NCI-H82 (cell line): Measurements from ENCODE around the gene PCGF6.
"Not testable (repeated sequence)": the region's sequence is repeated elsewhere in the genome, so short reads cannot be mapped to it uniquely, and the experiment has no call there.

ENCODE experiments used
- DNase-seq: peaks from one replicate; lab custom pipeline; 2025; lab: John Stamatoyannopoulos, UW

PCGF6 gene

GRCh38 chr10:103316087-103316486 lies 34.9 kb downstream of the PCGF6 start:
- no peak for DNase-seq

- DNase-seq = no peak
These were observed 40.7 kb downstream of the PCGF6 start for GRCh38 chr10:103310197-103310596.

DNA sequence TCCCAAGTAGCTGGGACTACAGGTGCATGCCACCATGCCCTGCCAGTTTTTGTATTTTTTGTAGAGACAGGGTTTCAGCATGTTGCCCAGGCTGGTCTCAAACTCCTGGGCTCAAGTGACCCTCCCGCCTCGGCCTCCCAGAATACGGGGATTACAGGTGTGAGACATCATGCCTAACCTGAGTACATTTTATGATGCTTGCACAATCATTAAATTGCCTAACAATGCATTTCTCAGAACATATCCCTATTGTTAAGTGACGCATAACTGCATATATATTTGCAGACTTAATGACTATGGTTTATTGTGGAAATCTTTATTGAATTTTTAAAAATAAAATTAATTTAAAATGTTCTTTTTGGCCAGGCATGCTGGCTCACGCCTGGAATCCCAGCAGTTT lies 43.3 kb downstream of the PCGF6 start:
- no peak for DNase-seq

DNA sequence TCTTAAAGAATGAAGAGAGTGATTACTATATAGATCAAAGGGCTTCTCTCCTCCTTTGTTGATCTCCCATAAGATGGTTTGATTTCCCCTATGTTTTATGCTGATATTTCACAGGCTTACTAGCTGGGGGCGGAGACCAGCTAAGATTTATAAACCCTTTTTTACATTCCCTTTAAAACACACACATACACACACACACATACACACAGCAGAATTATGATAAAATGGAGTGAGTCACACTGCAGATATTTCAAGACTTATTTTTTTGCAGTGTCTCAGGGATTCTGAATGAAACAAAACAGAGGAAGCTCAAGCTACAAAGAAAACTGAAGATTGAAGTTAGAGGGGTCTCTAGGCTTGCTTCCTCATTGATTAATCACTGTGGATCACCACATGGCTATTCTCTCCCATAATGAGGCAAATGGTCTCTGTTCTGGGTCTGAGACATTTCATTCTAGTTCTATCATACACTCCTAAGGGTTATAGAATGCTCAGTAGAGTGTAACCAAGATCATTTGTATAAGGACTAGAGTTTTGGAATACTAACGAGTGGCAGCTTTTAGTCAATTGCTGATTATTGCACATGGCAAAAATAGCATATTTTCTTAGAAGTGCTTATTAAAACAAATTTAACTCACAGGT lies 55.4 kb downstream of the PCGF6 start:
- DNase-seq = no peak

DNA sequence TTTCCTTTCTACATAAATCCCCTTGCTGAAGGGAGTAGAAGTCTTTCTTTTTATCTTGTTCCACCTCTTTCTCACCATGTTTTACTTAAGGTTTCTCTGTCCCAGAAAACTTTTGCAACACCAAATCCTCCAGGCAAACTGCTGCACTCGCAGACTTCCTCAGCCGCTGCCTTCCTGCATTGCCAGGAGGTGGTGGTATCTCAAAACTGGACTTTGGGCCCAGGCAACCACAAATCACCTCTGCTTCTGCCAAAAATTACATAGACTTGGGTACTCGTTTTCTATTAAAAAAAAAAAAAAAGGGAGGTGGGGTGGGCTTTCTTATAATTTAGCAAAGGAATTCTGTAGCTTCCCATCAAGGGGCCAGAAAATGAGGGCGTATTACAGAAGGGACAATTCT lies 59.4 kb downstream of the PCGF6 start:
- DNase-seq = no peak

- DNase-seq = no peak
These were observed 62.9 kb downstream of the PCGF6 start for GRCh38 chr10:103287992-103288391.

- DNase-seq = no peak
These were observed 66.8 kb downstream of the PCGF6 start for GRCh38 chr10:103284170-103284569.

DNA sequence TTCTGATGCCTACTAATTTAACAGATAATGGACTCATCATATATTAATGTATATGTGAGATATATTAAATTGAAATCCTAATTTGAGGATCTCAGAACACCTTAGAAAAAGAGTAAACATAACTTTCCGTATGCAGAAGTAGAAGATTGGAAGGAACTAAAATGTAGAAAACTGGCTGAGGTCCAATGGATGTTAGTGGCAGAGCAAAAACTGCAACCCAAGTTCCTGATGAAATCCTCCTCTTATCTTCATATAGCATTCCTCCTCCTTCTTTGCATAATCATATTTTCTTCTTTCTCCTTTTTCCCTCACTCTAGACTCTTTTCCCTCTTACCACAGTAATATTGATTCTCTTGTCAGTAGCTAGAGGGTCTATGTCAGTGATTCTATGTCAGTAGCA lies 68.0 kb downstream of the PCGF6 start:
- DNase-seq = no peak

- peak; percentile 98 for DNase-seq
These were observed 69.2 kb downstream of the PCGF6 start for GRCh38 chr10:103281753-103282152.

- peak; percentile 53 for DNase-seq
These were observed 70.4 kb downstream of the PCGF6 start for GRCh38 chr10:103280506-103280905.

- peak; percentile 26 for DNase-seq
These were observed 70.9 kb downstream of the PCGF6 start for GRCh38 chr10:103280031-103280430.

DNA sequence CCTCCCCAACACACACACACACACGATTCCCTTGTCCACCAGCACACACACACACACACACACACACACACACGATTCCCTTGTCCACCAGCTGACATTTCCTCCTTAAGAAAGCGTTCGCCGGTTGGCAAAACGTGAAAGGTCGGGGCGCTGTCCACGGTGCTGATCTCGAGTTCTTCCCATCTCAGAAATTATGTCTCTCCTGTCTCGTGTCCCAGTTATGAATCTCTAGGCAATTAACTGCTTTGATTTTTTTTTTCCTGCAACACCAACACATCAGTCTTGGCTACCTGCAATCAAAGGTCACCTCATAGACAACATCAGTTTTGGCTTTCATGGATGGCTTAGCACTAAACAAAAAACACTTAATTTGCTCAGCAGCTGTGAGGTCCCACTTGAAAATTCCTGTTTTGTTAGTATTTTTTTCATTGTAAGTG lies 72.1 kb downstream of the PCGF6 start:
- DNase-seq = peak; percentile 47

- no peak for DNase-seq
These were observed 72.5 kb downstream of the PCGF6 start for GRCh38 chr10:103278537-103278823.

DNA sequence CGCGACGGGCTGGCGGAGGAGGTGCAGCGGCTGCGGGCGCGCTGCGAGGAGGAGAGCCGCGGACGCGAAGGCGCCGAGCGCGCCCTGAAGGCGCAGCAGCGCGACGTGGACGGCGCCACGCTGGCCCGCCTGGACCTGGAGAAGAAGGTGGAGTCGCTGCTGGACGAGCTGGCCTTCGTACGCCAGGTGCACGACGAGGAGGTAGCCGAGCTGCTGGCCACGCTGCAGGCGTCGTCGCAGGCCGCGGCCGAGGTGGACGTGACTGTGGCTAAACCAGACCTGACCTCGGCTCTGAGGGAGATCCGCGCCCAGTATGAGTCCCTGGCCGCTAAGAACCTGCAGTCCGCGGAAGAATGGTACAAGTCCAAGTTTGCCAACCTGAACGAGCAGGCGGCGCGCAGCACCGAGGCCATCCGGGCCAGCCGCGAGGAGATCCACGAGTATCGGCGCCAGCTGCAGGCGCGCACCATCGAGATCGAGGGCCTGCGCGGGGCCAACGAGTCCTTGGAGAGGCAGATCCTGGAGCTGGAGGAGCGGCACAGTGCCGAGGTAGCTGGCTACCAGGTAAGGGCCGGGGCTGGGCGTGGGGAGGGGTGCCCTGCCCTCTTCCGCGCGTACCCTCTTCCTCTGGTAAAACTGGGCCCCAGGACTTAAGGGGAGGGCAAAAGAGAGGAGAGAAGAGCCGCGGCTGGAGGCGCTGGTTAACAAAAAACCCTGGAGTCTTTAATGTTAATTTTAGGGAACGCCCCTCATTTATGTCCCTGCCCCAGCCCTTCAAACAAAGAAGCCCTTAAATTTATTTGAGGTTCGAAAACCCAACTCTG lies 73.0 kb downstream of the PCGF6 start:
- peak; percentile 29 for DNase-seq

GRCh38 chr10:103276896-103277712 lies 73.8 kb downstream of the PCGF6 start, which contains the start of gene INA:
TSS of gene INA (plus strand) at chr10:103277138. CDS start at chr10:103277212, 74 bp downstream.
- peak; percentile 89 for DNase-seq

GRCh38 chr10:103276251-103276895 lies 74.6 kb downstream of the PCGF6 start:
- peak; percentile 42 for DNase-seq

- peak; percentile 7 for DNase-seq
These were observed 77.9 kb downstream of the PCGF6 start for GRCh38 chr10:103273041-103273441.

DNA sequence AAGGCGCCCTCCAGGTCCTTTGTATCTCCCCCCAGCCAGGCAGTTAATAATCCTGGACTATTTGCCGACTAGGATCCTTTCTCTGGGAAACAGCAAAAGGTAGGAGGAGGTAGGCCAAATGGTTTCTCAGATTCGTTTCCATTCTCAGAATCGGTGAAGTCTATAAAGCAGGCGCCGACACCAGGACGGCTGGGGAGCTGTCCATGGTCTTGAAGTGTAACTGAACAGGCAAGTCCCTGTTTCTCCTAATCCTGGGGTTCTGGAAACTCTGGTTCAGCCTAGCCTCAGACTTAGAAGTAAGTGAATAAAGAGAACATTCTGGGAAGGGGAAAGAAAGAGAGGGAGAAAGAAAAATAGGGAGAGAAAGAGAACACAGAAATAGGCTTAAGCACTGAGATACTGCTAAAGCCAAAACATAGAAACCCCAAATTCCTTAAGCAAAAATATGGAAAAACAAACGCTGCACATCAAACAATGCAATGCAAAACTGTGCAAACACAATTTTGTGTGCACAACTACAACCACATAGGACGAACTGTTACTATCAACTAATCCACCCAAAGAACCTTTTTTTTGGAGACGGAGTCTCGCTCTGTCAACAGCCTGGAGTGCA lies 85.1 kb downstream of the PCGF6 start:
- DNase-seq = no peak

- no peak for DNase-seq
These were observed 88.7 kb downstream of the PCGF6 start for GRCh38 chr10:103262229-103262628.

DNA sequence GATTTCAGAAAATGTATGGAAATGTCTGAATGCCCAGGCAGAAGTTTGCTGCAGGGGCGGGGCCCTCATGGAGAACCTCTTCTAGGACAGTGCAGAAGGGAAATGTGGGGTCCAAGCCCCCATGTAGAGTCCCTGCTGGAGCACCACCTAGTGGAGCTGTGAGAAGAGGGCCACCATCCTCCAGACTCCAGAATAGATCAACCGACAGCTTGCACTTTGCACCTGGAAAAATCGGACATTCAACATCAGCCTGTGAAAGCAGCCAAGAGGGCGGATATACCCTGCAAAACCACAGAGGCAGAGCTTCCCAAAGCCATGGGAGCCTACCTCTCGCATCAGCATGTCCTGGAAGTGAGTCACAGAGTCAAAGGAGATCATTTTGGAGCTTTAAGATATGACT lies 91.0 kb downstream of the PCGF6 start:
- no peak for DNase-seq

DNA sequence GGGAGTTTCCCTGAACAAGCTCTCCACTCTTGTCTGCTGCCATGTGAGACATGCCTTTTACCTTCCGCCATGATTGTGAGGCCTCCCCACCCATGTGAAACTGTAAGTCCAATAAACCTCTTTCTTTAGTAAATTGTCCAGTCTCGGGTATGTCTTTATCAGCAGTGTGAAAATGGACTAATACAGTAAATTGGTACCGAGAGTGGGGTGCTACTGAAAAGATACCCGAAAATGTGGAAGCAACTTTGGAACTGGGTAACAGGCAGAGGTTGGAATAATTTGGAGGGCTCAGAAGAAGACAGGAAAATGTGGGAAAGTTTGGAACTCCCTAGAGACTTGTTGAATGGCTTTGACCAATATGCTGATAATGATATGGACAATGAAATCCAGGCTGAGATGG lies 92.0 kb downstream of the PCGF6 start:
- DNase-seq = not testable (repeated sequence)

GRCh38 chr10:103257812-103258211 lies 93.1 kb downstream of the PCGF6 start:
- DNase-seq = no peak
